GM12892 (cell line): ENCODE data around the gene NEK10.

Source experiments
- POLR2A ChIP-seq: IDR thresholded peaks from 2 replicates; pipeline ENCODE4 v1.6.1; 2011; ENCODE audit warnings: low read depth, low read length, control low read depth
- POLR2AphosphoS5 ChIP-seq: IDR thresholded peaks from 2 replicates; pipeline ENCODE4 v1.6.1; 2011; ENCODE audit warnings: low read depth, low read length, control low read depth

DNA sequence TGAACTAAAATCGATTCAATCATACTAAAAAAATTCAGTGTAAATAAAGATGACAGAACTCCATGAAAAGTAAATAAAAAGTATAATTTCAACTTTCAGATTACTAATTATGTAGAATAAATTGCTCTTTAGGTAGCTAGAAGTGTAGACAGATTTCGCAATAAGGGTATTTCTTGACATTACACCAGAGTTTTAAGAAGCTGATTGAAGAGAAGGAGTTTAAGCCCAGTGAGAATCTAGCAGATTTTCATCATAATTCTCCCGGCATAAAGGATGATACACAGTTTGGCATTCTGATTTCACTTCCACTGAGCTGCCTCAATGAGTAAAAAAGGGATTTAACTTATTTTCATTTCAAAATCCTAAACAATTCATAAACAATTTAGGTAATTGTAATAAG lies 259.2 kb downstream of the NEK10 start:
- no peak for TF ChIP-seq POLR2A
- no peak for TF ChIP-seq POLR2AphosphoS5
